Sigmoid colon (tissue), 7 donors: Measurements from ENCODE around the gene LXN. TPM values are rescaled to one million over a fixed set of nuclear protein-coding genes. Genes with fewer than 3 reads are reported as not detected.
"Not testable (repeated sequence)": the region's sequence is repeated elsewhere in the genome, so short reads cannot be mapped to it uniquely, and the experiment has no call there.

ENCODE experiments used
- DNase-seq: peaks from one replicate; pipeline ENCODE4 v3.0.0-alpha.2; 2019
- H3K27ac ChIP-seq, 4 donors: fragments of 200-600 bp; sonication (generic); one replicate each; pipeline ENCODE4 v1.5.1; 2016 to 2019; ENCODE audit warnings: mild to moderate bottlenecking in 1 of 4
- H3K27me3 ChIP-seq, 3 donors: fragments of 200-600 bp; sonication (generic); one replicate each; pipeline ENCODE4 v1.5.1; 2019; ENCODE audit warnings: mild to moderate bottlenecking in 1 of 3
- H3K36me3 ChIP-seq, 4 donors: fragments of 200-600 bp; sonication (generic); one replicate each; pipeline ENCODE4 v1.5.1; 2016 to 2019
- H3K4me1 ChIP-seq, 4 donors: fragments of 200-600 bp; sonication (generic); one replicate each; pipeline ENCODE4 v1.5.1; 2017 to 2019
- H3K4me3 ChIP-seq, 4 donors: fragments of 200-600 bp; sonication (generic); one replicate each; pipeline ENCODE4 v1.5.1; 2017 to 2019; ENCODE audit warnings: mild to moderate bottlenecking in 2 of 4, moderate library complexity in 1 of 4
- H3K9me3 ChIP-seq, 4 donors: fragments of 200-600 bp in 3 of 4; sonication (generic) in 3 of 4; one replicate each; pipeline versions ENCODE4 v1.5.1 to v1.6.1; 2013 to 2019
- CTCF ChIP-seq, 4 experiments: fragments of 450-650 bp in 3 of 4; fragments of 200-600 bp in 1 of 4; IDR thresholded peaks; one replicate each; pipeline ENCODE4 v1.5.1; 2016 to 2019; ENCODE audit warnings: antibody characterized with exemption in 4 of 4, mild to moderate bottlenecking in 3 of 4, moderate library complexity in 2 of 4
- EP300 ChIP-seq, 4 donors: sonication (generic); formaldehyde crosslinking; IDR thresholded peaks; one replicate each; pipeline ENCODE4 v1.6.1; 2017; ENCODE audit warnings: antibody characterized with exemption in 4 of 4
- POLR2A ChIP-seq, 2 donors: fragments of 450-650 bp; IDR thresholded peaks; one replicate each; pipeline ENCODE4 v1.6.1; 2016; ENCODE audit warnings: antibody characterized with exemption in 2 of 2, mild to moderate bottlenecking in 2 of 2, moderate library complexity in 2 of 2
- POLR2AphosphoS5 ChIP-seq, 4 donors: sonication (generic); formaldehyde crosslinking; IDR thresholded peaks; one replicate each; pipeline ENCODE4 v1.6.1; 2017; ENCODE audit warnings: antibody characterized with exemption in 4 of 4
- WGBS, 2 donors: extraction: QIAGEN DNeasy Blood & Tissue Kit; methylation state at CpG; one replicate each; pipeline ENCODE4 v1.1.7; 2013; 5-methylcytosine and 5-hydroxymethylcytosine counted together
- intact Hi-C: fragments of 100-400 bp; cut with DNase I; formaldehyde crosslinking; loops from one replicate; pipeline ENCODE4 v1.15.1; 2023
- polyA plus RNA-seq, 3 donors: library from polyadenylated mRNA; stranded (reverse); fragments of 200-250 nt; gene quantifications; one replicate each; pipeline ENCODE4 v1.2.3, GENCODE V29; 2013
- total RNA-seq, 4 donors: library from RNA; depleted of rRNA; stranded (reverse); fragments of >200 nt; gene quantifications; one replicate each; pipeline ENCODE4 v1.1.0, GENCODE V29; 2016
- donor health status: healthy with polysubstance abuse.
- donor health status: Bipolar disorder and iron deficiency.
- donor health status: healthy.

The LXN gene
- total and polyA plus RNA-seq, 7 donors, result 8.6 to 97.3 (median 13.2) TPM

GRCh38 chr3:158702815-158703481, 30.5 kb upstream of the LXN start:
- intact Hi-C loops, result no loop called here
- Histone ChIP-seq H3K4me1 (no peaks in the 10 kb centered on the region), H3K4me3 (no peak overlapping the region), H3K36me3 (peaks cover 0 to 13% (median 7%) of the 10 kb centered on the region in 4 donors), H3K27me3 (no peaks in the 10 kb centered on the region), H3K27ac (no peak overlapping the region), H3K9me3 (no peaks in the 10 kb centered on the region)
- 81 to 87% methylated on average over 4 of the region's 4 CpGs for WGBS, 2 donors
- DNase-seq, result no peak
- no peak for TF ChIP-seq POLR2AphosphoS5 (IDR thresholded peaks at IDR 0.05)
- no peak for TF ChIP-seq POLR2A (IDR thresholded peaks at IDR 0.05)
- no peak for TF ChIP-seq CTCF (IDR thresholded peaks at IDR 0.05)
- no peak for TF ChIP-seq EP300 (IDR thresholded peaks at IDR 0.05)

- WGBS, 2 donors, result 81 to 86% methylated on average over 4 of the region's 4 CpGs
- DNase-seq, result no peak
- no peaks in the 10 kb centered on the region for H3K9me3 ChIP-seq
- intact Hi-C loops, result no loop called here
- H3K4me1 ChIP-seq, result no peaks in the 10 kb centered on the region
- no peaks in the 10 kb centered on the region for H3K27me3 ChIP-seq
- H3K4me3 ChIP-seq, result no peak overlapping the region
- H3K36me3 ChIP-seq, result peaks cover 0 to 5% (median 2%) of the 10 kb centered on the region in 4 donors
- no peak overlapping the region for H3K27ac ChIP-seq
- no peak for TF ChIP-seq POLR2AphosphoS5 (IDR thresholded peaks at IDR 0.05)
- no peak for TF ChIP-seq EP300 (IDR thresholded peaks at IDR 0.05)
- TF ChIP-seq CTCF (IDR thresholded peaks at IDR 0.05), result no peak
- no peak for TF ChIP-seq POLR2A (IDR thresholded peaks at IDR 0.05)
Measured at GRCh38 chr3:158701420-158702065, 29.1 kb upstream of the LXN start.

GRCh38 chr3:158700559-158700958, 28.1 kb upstream of the LXN start:
- Histone ChIP-seq H3K4me3 (no peak overlapping the region), H3K9me3 (no peaks in the 10 kb centered on the region), H3K4me1 (no peaks in the 10 kb centered on the region), H3K27me3 (no peaks in the 10 kb centered on the region), H3K27ac (no peak overlapping the region), H3K36me3 (peaks cover 0 to 5% (median 2%) of the 10 kb centered on the region in 4 donors)
- intact Hi-C loops, result no loop called here
- TF ChIP-seq POLR2AphosphoS5 (IDR thresholded peaks at IDR 0.05) (no peak), EP300 (IDR thresholded peaks at IDR 0.05) (no peak), CTCF (IDR thresholded peaks at IDR 0.05) (no peak), POLR2A (IDR thresholded peaks at IDR 0.05) (no peak)
- no peak for DNase-seq

- Histone ChIP-seq H3K27ac (no peak overlapping the region), H3K4me3 (no peak overlapping the region), H3K9me3 (no peaks in the 10 kb centered on the region), H3K27me3 (no peaks in the 10 kb centered on the region), H3K36me3 (peaks cover 0 to 33% (median 3%) of the 10 kb centered on the region in 4 donors), H3K4me1 (no peaks in the 10 kb centered on the region)
- TF ChIP-seq POLR2A (IDR thresholded peaks at IDR 0.05) (no peak), POLR2AphosphoS5 (IDR thresholded peaks at IDR 0.05) (no peak), CTCF (IDR thresholded peaks at IDR 0.05) (no peak), EP300 (IDR thresholded peaks at IDR 0.05) (no peak)
- intact Hi-C loops, result no loop called here
- WGBS, 2 donors, result 63 to 69% methylated on average over 2 of the region's 2 CpGs
- DNase-seq, result no peak
Measured at GRCh38 chr3:158696618-158697017, 24.2 kb upstream of the LXN start.

GRCh38 chr3:158693866-158694456, 21.5 kb upstream of the LXN start:
- H3K4me1 ChIP-seq, H3K27ac ChIP-seq, H3K9me3 ChIP-seq, DNase-seq, H3K4me3 ChIP-seq, H3K27me3 ChIP-seq, intact Hi-C loops: not testable (repeated sequence)
- peaks cover 0 to 49% (median 4%) of the 10 kb centered on the region in 4 donors for H3K36me3 ChIP-seq
- 81 to 97% methylated on average over 3 of the region's 3 CpGs for WGBS, 2 donors
